GM19468 (cell line): ENCODE results near the gene CORO2B.
"Not testable (repeated sequence)": the region's sequence is repeated elsewhere in the genome, so short reads cannot be mapped to it uniquely, and the experiment has no call there.

Experiments
- ATAC-seq: cut with Tn5 transposase; IDR thresholded peaks from one replicate; pipeline ENCODE4 v1.9.1; 2021; ENCODE audit warnings: mild to moderate bottlenecking, moderate library complexity, moderate number of reproducible peaks; ENCODE audit not compliant: unreplicated experiment; ENCODE audit errors: extremely low read depth

The CORO2B gene

GRCh38 chr15:68602459-68603215 is 23.8 kb downstream of the CORO2B start:
- no peak for ATAC-seq

DNA sequence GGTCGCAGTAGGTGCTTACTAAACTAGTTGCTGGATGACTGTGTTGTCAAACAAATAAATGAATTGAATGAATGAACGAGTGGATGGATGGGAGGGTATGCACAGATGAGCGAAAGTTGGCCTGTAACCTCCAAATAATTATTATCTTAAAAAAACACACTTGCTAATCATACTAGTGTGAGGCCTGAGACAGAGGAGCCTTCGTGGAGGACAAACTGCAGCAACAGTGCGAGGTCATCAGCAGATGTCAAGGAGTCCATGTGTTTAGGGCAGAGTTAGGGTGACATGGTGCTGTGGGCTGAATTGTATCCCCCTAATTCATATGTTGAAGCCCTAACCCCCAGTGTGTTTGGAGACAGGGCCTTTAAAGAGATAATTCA is 24.4 kb downstream of the CORO2B start:
- no peak for ATAC-seq

- ATAC-seq: no peak
Observed at GRCh38 chr15:68603951-68604350, 25.2 kb downstream of the CORO2B start.

DNA sequence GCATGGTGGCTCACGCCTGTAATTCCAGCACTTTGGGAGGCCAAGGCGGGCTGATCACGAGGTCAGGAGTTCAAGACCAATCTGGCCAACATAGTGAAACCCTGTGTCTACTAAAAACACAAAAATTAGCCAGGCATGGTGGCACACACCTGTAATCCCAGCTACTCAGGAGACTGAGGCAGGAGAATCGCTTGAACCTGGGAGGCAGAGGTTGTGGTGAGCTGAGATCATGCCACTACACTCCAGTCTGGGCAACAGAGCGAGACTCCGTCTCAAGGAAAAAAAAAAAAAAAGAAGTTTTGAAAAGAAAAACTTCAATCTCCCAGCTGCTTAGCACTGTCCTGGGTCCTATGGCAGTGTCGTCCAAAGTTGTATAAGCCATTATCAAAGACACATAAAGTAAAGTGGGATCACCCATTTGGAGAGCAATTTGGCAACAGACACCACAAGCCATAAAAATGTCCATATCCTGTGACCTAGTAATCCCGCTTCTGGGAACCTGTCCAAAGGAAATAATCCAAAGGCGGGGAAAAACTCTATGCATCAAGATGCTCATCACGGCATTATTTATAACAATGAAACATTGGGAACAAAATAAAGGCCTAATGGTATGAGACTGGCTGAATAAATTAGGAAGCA is 26.2 kb downstream of the CORO2B start:
- ATAC-seq: not testable (repeated sequence)

DNA sequence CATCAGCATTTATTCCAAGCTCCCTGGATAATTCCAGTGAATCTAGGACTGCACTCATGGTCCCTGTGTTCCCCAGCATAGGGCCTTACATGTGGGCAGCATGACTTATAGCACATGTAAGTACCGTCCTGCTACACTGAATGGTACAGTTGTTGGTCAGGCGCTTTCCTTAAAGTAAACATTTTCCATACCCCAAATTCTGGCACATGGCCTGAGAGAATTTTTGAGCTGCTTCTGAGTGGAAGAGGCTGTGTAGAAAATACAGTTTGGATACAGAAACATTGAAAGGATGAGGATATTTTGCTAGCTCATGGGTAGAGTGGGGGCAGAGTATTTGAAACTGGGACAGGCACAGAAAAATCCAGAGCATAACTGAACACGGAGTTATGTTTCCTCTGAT is 27.6 kb downstream of the CORO2B start:
- no peak for ATAC-seq

GRCh38 chr15:68608206-68608843 is 29.5 kb downstream of the CORO2B start:
- no peak for ATAC-seq

DNA sequence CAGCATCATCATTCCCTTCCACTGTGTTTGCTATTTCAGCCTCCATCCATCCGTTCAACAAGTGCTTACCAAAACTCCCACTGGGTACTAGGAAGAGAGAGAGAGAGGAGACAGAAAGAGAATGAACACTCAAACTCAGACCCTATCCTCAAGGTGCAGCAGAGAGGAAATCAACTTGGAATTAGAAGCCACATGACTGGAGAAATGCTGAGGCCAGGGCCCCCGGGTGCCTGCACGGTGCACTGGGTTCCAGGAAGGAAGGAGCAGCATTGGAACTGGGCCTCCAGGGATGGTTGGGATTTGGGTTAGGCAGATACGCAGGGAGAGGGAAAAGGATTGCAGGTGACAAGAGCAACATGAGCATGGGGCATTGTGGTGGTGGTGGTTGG is 30.0 kb downstream of the CORO2B start:
- ATAC-seq: no peak

DNA sequence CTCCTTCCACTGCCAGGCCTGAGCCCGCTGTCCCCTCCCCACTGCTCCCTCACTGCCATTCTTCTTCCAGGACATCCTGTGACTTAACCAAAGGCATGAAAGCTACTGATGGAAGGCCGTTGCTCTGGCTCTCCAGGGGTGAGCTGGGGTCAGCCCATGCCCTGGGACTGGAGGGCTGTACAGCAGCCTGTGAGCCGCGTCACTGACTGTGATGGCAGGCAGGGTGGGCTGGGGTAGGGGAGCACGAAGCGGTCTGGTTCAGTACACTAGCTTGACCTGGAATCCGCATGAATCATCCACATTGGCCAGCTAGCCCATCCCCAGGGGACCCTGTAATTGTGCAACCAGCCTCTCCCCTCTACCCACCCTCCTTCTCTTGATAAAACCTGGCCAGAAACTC is 30.8 kb downstream of the CORO2B start:
- no peak for ATAC-seq

- no peak for ATAC-seq
Observed at GRCh38 chr15:68610825-68611224, 32.0 kb downstream of the CORO2B start.

- ATAC-seq: no peak
Observed at GRCh38 chr15:68612503-68612902, 33.7 kb downstream of the CORO2B start.

DNA sequence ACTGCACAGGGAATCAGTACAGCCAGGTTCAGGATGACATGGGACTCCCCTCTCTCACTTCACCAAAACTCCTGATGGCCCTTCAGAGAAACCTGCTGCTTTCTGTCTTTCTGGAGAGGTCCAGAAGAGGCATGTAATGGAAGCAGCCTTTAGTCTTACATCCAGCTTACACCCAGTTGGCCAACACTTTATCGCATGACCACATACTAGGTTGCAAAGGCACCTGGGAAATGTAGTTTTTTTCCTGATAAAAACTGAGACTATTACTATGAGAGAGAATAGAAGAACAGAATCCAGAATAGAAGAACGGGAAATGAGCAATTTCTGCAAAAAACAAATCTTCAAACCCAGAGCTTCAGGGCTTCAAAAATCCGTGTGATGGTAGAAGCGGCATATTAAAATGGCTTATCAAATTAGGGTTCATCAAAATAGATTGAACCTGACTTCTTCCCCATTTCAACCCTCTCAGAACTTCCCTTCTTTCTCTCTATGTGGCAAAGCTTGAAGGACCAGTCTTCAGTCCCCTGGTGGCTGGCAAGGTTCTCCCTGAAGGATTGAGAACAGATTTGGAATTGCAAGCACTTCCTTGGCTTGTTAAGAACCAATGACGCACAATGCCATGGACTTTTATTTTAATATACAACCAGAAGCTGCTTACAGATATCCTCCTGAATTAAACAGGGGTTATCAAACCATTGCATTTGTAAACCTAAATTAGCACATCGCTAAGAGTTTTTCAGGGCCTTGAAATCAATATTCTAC is 34.4 kb downstream of the CORO2B start:
- no peak for ATAC-seq

DNA sequence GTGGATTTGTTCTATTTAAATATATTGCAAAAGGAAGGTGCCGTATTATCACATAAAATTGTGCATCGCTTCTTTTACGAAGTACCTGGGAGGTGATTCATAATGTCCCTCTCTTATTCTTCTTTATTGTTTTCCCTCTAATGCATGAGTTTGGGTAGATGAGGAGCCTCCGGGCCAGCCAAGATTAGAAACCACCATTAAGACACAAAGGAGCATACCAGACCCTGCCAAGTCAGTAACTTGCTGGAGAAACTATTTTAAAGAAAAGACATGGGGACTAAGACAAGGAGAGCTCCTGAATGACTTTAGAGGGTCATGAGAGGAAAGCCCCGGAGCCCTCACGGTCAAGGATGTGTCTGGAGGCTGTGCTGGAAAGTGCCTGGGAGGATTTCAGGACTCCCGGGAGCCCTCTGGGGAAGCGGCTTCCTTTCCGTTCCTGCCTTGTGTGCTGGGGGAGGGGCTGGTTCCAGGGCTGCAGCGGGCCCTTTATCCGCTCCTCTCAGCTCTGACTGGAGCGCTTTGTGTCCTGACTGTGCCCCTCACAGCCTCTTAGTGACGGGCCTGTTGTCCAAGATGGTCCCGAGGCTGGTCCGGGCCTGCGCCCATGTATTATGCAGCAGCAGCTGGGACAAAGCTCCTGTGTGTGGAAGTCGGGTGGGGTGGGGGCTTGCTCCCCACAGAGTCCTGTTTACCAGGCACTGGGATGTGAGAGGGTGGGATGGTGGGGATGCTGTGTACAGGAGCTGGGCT is 35.7 kb downstream of the CORO2B start:
- ATAC-seq: no peak

DNA sequence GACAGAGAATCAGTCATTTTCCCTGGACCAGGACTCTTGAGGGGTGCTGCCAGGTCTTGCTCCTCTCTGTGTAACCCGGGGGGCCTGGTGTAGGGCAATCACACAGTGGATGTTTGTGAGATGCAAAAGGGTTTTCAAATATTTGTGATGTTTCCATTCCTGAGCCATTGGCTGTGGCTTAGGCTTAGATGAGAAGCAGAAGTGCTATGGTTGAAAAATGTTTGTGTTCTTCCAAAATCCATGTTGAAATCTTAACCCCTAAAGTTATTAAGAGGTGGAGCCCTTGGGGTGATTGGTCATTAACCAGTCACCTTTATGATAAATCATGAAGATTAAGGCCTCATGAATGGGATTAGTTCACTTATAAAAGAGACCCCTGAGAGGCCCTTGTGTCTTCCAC is 36.5 kb downstream of the CORO2B start:
- no peak for ATAC-seq

GRCh38 chr15:68615811-68616210 is 37.0 kb downstream of the CORO2B start:
- ATAC-seq: no peak

DNA sequence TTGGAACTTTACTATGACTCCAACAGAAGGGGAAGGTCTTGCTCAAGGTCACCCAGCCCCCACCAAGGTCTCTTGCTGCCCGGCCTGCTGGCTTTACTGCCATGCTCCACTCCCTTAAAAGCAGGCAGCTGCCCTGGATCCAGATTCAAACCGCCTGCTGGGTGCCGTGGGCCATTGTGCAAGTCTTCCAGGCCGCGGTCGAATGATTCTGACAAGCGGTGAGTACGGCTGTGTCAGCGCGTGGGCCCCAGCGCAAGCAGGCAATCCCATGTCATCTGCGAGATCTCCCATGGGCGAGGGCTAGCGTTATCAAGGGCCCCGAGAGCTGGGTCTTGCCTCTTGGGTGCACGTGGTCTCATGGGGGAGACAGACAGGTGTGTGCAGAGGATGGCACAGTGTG is 37.6 kb downstream of the CORO2B start:
- no peak for ATAC-seq

GRCh38 chr15:68617001-68617400 is 38.2 kb downstream of the CORO2B start:
- ATAC-seq: no peak

- ATAC-seq: no peak
Observed at GRCh38 chr15:68617777-68618176, 39.0 kb downstream of the CORO2B start.

GRCh38 chr15:68618394-68618793 is 39.6 kb downstream of the CORO2B start:
- no peak for ATAC-seq

DNA sequence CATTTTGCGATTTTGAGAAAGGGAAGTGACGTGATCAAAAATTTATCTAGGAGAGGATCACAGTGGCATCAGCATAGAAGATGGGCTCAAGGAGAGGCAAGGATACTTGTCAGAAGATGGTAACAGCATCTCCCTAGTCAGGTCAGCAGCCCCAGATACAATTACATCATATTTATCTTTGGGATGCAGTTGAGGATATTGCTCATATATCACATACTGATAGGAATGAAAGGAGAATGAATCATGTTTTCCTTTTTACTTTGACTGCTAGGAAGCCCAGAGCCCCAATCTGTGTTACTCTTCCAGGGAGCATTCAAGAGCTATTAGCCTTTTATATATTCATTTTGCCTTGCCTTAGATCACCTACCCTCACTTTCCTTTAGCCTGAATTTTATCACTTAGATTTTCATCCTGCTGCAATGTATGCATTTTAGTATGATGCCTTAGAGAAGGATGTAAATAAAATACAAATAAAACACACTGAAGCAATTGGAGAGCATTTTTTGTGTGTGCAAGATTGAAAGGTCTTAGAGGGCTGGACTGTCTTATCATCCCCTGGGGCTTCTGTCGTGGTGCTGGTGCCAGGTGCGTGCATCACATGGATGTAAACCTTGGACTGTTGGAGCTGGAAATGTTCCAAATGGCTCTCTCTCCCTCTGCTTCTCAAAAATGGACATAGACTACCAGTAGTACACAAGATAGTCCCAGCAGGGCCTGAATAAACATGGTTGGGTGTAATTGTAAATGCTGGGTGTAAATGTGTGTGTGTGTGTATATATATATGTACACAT is 40.3 kb downstream of the CORO2B start:
- ATAC-seq: no peak
